ENCODE results near the gene ENGASE. TPM values are rescaled to one million over a fixed set of nuclear protein-coding genes. Genes with fewer than 3 reads are reported as not detected.
A peak's percentile ranks its signal among the peaks of the same experiment; 100 is the strongest.
"Not testable (repeated sequence)": the region's sequence is repeated elsewhere in the genome, so short reads cannot be mapped to it uniquely, and the experiment has no call there.

Gene ENGASE
- 47.9 TPM for total RNA-seq

DNA sequence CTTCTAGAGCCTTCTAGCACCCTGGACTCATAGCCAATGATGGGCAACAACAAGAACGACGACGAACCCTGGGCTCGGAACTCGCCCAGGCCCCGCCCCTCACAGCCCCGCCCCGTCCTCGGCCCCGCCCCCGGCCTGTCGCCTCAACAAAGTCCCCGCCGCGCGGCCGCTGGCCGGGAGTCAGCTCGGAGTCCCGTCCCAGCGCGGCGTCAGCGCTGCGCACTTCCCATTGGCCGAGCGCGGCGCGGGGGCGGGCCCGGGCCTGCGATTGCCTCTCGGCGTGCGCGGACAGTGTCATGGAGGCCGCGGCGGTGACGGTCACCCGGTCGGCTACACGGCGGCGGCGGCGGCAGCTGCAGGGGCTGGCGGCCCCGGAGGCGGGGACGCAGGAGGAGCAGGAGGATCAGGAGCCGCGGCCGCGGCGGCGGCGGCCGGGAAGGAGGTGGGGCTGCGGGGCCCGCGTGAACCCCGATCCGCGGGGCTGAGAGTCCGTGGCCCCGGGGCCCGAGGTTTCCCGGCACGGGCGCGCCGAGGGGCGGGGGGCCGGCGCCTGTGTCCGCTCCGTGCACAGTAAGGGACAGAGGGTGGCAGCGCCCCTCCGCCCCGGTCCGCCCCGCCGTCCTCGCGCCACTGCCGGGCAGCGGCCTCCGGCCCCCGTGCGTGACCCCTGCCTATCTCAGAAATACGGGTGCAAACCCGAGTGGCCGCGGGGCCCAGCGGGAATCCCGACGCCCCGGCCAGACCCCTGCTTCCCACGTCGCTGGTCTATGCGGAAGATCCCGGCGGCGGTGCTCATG, at the start of gene ENGASE:
Gene ENGASE, plus strand, starts transcription at position 176 of the 797 bp plus-strand sequence. Its CDS starts 121 bp downstream, at position 297.
- peak; percentile 96 for ATAC-seq
- peak; percentile 96 for DNase-seq (ENCODE audit: low spot score)

- ATAC-seq = no peak
These were observed 49.5 kb upstream of the ENGASE start for GRCh38 chr17:79024901-79025737.

GRCh38 chr17:79026376-79027273, 48.0 kb upstream of the ENGASE start:
- peak; percentile 9 for ATAC-seq

More at GRCh38 chr17:79024901-79025737, 49.5 kb upstream of the ENGASE start:
- DNase-seq (ENCODE audit: low spot score) = no peak

DNA sequence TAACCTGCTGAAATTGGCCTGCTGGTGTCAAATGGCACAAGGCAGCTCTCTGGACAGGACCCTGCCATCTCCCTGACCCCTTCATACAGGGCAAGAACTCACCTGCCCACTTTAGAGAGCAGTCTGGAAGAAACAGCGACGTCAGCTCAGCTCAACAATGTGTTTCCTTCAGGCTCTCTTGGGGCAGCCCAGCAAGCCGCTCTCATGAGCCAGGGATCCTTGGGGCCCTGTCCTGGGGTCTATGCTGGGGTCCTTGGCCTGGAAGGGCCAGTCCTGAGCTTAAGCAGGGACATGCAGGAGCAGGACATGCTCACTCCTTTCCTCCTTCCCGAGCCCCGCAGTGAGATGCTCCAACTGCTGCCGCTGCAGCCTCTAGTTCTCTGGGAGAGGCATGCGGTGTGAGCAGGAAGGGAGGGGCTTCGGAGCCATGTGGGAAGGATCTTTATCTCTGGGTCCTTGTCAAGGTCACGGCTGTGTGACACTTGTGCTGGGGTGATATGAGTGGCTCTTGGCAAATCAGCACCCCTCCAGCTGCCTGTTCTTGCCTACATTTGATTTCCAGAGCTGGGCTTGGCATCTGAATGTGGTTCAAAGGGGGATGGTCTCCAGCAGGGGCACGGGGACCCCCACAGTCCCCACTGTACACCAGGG, 47.2 kb upstream of the ENGASE start:
- DNase-seq (ENCODE audit: low spot score) (no peak), ATAC-seq (peak; percentile 18)

More at GRCh38 chr17:79026376-79027273, 48.0 kb upstream of the ENGASE start:
- no peak for DNase-seq (ENCODE audit: low spot score)

- ATAC-seq = peak; percentile 29
- DNase-seq (ENCODE audit: low spot score) = no peak
These were observed 46.6 kb upstream of the ENGASE start for GRCh38 chr17:79027925-79028491.

- ATAC-seq (no peak), DNase-seq (ENCODE audit: low spot score) (peak; percentile 38)
These were observed 45.9 kb upstream of the ENGASE start for GRCh38 chr17:79028496-79029326.

DNA sequence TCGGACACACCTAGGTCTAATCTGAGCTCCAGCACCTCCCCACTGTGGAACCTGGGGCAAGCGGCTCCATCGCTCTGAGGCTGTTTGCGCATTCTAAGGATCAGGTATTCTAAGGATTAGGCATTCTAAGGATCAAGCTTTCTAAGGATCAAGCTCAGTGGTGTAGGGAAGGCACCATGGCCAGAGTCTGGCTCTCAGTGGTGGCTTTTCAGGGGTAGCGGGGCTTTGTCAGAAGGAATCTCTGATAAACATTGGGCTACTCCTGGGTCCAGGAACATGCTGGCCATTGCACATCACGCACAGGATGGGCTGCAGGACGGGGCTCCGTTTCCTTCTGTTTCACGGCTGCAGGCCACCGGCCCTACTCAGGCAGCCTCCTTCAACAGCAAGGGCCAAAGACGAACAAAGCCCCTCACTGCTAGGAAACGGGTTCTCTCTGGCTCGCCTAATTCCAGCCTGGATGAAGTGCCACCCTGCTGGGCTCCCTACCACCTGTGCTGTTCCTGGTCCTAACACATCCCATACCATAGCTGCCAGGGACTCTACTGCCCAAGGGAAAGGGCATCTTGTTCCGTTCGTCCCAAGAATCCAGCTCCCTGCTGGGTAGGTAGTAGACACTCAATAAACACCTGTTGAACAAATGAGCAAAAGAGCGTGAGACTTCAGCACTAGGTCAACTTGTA, 45.2 kb upstream of the ENGASE start:
- ATAC-seq = no peak
- no peak for DNase-seq (ENCODE audit: low spot score)

DNA sequence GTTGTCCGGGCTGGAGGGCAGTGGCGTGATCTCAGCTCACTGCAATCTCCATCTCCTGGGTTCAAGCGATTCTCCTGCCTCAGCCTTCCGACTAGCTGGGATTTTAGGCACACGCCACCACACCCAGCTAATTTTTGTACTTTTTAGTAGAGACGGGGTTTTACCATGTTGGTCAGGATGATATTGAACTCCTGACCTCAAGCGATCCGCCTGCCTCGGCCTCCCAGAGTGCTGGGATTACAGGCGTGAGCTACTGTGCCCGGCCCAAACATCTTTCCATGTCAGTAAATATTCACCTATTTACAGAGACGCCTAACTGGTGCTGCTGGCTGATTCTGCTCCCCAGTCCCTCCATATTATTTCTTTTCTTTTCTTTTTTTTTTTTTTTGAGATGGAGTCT, 44.0 kb upstream of the ENGASE start:
- not testable (repeated sequence) for ATAC-seq

GRCh38 chr17:79031996-79032875, 42.4 kb upstream of the ENGASE start:
- no peak for ATAC-seq

More for the DNA sequence above, 44.0 kb upstream of the ENGASE start:
- DNase-seq (ENCODE audit: low spot score) = not testable (repeated sequence)

GRCh38 chr17:79033046-79033616, 41.5 kb upstream of the ENGASE start:
- no peak for DNase-seq (ENCODE audit: low spot score)

More at GRCh38 chr17:79031996-79032875, 42.4 kb upstream of the ENGASE start:
- no peak for DNase-seq (ENCODE audit: low spot score)

DNA sequence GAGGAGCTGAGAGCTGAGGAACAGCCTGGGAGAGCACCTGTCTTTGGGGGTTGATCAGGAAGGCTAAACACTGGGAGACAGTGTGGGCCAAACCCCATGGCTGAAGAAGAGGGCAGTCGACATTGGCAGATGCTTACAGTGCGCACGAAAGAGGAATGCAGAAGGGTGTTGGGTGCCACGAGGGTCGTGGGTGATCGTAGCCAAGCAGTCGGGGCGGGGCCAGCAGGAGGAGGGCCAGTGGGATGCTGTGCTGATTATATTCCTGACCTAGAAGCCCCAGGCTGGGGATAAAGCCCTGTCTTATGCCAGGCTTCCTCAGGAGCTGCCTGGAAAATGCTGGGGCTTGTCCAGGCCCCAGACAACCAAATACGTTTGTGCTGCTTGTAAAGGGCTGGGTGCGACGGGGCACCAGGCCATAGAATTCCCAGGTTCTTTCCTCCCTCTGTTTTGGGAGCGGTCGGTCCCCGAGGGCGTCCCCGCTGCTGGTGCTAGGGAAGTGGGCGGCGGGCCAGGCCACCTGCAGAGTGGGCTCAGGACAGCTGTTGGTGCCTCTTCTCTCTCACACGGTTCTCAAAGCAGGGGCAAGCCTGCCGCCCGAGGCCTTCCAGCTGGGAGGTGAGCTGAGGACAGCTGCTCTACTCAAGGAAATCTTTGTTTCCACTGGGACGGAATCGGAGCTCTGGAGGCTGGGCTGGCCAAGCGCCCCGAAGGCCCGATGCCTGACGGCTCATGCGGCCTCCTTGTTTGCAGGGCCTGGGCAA, 40.7 kb upstream of the ENGASE start:
- ATAC-seq (no peak), DNase-seq (ENCODE audit: low spot score) (no peak)

More at GRCh38 chr17:79033046-79033616, 41.5 kb upstream of the ENGASE start:
- no peak for ATAC-seq

- ATAC-seq = no peak
- DNase-seq (ENCODE audit: low spot score) = no peak
These were observed 39.6 kb upstream of the ENGASE start for GRCh38 chr17:79034931-79035485.

DNA sequence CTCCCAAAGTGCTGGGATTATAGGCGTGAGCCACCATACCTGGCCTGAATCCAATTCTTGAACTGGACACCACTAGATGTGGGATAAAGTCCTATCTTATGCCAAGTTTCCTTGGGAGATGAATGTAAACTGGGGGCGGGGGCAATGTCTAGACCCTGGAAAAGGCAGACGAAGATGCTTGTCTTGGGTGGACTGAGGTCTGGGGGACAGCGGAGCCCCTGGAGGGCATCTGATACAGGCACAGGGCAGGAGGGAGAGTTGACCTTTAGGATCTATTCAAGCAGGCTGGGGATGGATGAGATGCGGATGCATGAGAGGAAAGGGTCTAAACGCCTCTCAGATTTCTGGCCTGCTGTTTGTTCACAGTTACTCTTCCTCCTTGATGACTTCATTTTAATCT, 38.9 kb upstream of the ENGASE start:
- ATAC-seq = no peak
- DNase-seq (ENCODE audit: low spot score) = no peak

- no peak for ATAC-seq
- no peak for DNase-seq (ENCODE audit: low spot score)
These were observed 38.4 kb upstream of the ENGASE start for GRCh38 chr17:79036181-79036580.

DNA sequence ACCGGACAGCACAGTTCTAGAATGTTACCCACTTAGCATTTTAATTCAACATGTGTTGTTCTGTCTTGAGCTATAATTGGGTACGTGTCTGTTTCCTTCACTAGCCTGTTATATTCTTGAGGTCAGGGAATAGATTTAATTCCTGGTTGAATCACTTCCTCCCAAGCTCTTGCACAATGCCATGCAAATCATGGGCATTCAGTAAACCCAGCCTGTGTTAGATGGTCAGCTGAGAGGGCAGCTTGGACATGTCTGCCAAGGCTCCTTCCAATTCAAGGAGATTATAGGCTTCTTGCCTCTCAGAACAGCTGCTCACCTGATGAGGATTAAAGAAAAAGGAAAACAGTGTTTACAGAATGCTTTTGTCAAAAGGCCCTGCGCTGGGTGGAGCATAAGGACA, 38.0 kb upstream of the ENGASE start:
- ATAC-seq (peak; percentile 49), DNase-seq (ENCODE audit: low spot score) (no peak)
